Neuron (in vitro differentiated cells): ENCODE data around the gene ADCY4.

ENCODE experiments used
- H2AFZ ChIP-seq: one replicate; pipeline ENCODE4 v1.6.1; 2013; ENCODE audit warnings: low read depth, mild to moderate bottlenecking, inconsistent platforms, low read length, moderate library complexity
- H3K27me3 ChIP-seq: one replicate; pipeline ENCODE4 v1.6.1; 2013; ENCODE audit warnings: low read length; ENCODE audit not compliant: insufficient read depth
- H3K36me3 ChIP-seq: one replicate; pipeline ENCODE4 v1.6.1; 2013; ENCODE audit warnings: low read length; ENCODE audit not compliant: insufficient read depth
- H3K4me1 ChIP-seq: one replicate; pipeline ENCODE4 v1.6.1; 2013; ENCODE audit warnings: low read length; ENCODE audit not compliant: insufficient read depth
- H3K4me3 ChIP-seq: 2 replicates; pipeline ENCODE4 v1.5.1; 2013; ENCODE audit warnings: mild to moderate bottlenecking, low read length, moderate library complexity
- H3K9me3 ChIP-seq: one replicate; pipeline ENCODE4 v1.6.1; 2013; ENCODE audit warnings: low read length

ADCY4 gene

DNA sequence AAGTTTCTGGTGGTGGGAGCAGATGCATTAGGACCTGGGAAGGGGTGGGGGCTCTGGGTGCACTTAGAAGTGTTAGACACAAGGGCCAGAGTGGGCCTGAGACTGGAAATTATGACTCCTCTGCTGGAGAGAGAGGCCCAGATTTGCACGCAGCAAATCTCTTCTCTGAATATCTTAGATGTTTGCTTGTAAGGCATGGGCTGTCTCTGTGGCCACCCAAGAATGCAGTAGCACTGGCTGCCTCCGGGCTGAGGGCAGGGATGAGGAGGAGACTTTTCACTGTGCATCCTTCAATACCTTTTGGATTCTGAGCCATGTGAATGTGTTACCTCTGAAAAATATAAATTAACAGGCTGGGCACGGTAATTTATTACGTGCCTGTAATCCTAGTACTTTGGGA, 49.5 kb downstream of the ADCY4 start:
- Histone ChIP-seq H2AFZ (no peak overlapping the region), H3K4me3 (no peak overlapping the region), H3K9me3 (no peaks in the 10 kb centered on the region), H3K27me3 (no peaks in the 10 kb centered on the region), H3K4me1 (no peaks in the 10 kb centered on the region), H3K36me3 (peaks cover 9% of the 10 kb centered on the region)

DNA sequence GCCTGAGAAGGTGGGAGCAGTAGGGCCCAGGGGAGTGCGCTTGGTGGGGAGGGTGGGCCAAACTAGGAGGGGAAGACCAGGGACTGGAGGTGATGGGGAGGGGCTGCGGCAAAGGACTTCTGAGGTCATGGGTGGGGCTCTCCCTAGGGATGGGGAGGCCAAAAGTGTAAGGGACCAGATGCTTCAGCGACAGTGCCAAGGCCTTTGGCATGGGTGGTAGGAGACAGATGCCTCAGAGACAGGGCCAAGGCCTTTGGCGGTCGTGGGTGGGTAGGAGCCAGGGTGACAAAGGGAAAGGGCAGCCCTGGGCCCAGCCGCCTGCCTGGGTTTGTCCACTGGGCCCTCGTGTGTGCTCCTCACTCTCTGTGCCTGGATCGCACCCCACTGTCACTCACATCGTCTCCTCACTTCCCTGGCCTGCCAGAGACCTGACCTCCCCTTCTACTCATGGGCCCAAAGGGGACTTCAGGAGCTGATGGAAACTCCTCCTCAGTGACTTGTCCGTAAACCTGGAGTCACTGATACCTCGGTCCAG, 50.3 kb downstream of the ADCY4 start:
- Histone ChIP-seq H3K36me3 (peaks cover 3% of the 10 kb centered on the region), H3K4me1 (no peaks in the 10 kb centered on the region), H2AFZ (no peak overlapping the region), H3K4me3 (no peak overlapping the region), H3K27me3 (no peaks in the 10 kb centered on the region), H3K9me3 (no peaks in the 10 kb centered on the region)

DNA sequence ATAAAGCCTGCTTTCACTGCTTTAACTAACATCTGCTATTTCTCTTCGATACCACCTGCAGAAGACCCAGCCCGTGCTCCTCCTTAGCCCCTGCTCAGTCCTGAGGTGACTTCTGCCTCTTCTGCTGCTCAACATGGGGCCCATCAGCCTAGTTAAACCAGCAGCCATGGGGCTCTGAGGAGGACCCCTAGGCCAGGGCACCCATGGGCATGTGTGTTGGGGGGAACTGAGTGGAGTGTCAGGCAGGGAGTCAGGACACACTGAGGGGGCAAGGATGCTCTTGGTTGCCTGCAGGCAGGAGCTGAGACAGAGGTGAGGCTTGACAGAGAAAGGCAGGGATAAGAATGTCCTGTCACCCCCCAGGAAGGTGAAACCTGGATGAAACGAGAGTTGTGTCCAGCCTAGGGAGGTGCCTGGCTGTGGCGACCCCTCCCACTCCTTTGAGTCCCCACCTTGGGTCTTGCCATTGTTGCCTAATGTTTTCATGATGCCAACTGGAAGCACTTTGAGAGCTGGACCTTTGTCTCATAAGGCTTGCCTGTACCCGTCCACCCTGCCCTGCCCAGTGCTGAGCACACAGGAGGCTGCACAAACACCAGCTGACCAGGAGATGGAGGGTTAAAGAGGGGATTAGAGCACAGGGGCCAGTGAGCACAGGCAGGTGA, 50.9 kb downstream of the ADCY4 start:
- no peaks in the 10 kb centered on the region for H3K27me3 ChIP-seq
- H3K4me3 ChIP-seq, result no peak overlapping the region
- H2AFZ ChIP-seq, result no peak overlapping the region
- no peaks in the 10 kb centered on the region for H3K9me3 ChIP-seq
- no peaks in the 10 kb centered on the region for H3K4me1 ChIP-seq
- no peaks in the 10 kb centered on the region for H3K36me3 ChIP-seq

DNA sequence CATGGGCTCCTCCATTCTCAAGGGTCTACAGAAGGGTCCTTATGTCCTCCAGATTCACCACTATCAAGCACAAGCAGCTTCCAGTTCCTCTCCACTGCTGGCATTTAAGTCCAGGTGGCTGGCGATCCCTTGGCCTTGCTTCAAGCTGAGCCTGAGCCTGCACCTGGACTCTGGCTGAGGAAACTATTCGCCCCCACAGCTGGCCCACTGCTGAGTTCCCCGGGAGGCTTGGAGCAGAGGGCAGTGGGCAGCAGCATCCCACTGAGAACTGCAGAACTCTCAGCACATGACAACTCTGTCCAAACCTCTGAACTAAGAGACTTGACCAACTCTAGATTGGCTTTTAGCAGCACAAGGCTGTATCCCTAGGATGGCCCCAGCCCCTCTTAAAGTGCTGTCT, 52.1 kb downstream of the ADCY4 start:
- Histone ChIP-seq H3K27me3 (no peaks in the 10 kb centered on the region), H3K36me3 (no peaks in the 10 kb centered on the region), H3K9me3 (no peaks in the 10 kb centered on the region), H3K4me1 (no peaks in the 10 kb centered on the region), H3K4me3 (no peak overlapping the region), H2AFZ (no peak overlapping the region)

DNA sequence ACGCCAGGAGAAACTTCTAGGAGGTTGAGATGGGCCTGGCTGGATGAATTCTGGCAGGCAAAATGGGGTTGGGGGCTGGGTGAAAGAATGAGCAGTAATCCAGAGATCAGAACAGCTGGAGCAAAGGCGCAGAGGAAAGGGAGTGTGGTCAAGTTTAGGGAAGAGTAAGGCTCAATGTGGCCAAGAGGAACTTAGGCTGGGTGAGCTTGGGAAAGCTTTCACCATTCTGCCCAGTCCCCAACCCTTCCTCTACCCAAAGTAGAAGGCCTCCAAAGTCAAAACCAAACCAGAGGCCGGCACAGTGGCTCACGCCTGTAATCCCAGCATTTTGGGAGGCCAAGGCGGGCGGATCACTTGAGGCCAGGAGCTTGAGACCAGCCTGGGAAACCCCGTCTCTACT, 53.2 kb downstream of the ADCY4 start:
- no peaks in the 10 kb centered on the region for H3K9me3 ChIP-seq
- H3K36me3 ChIP-seq, result no peaks in the 10 kb centered on the region
- H2AFZ ChIP-seq, result no peak overlapping the region
- no peaks in the 10 kb centered on the region for H3K4me1 ChIP-seq
- H3K27me3 ChIP-seq, result no peaks in the 10 kb centered on the region
- no peak overlapping the region for H3K4me3 ChIP-seq

DNA sequence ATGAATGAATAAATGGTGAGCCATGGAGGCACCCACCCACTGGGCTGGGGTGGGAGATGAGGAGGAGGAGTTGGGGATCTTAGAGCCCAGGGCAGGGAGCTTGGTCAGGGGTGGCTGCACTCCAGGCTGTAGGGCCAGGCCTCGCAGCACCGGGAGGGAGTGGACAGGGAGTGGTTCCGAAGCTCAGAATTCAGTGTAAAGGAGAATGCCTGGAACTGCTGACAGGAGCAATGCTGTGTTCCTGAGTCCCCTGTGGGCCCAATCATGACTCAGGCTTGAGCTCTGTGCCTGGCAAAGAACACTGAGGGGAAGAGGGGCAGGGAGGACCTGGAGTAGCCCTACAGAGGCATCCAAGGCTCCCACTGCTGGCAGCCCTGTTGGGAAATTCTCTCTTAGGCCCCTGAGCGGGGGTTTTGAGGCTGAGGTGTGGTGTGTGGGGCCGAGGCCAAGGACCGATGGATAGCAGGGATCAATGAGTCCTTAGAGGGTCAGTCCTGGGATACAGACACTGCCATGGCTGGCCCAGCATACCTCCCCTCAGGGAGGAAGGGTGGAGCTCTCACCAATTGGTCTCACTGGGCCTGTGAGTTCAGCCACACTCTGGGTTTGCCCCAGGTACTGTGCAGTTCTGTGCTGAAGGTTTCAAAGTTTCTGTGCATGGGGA, 53.9 kb downstream of the ADCY4 start:
- H3K36me3 ChIP-seq, result no peaks in the 10 kb centered on the region
- no peak overlapping the region for H2AFZ ChIP-seq
- no peaks in the 10 kb centered on the region for H3K4me1 ChIP-seq
- no peaks in the 10 kb centered on the region for H3K27me3 ChIP-seq
- H3K9me3 ChIP-seq, result no peaks in the 10 kb centered on the region
- H3K4me3 ChIP-seq, result no peak overlapping the region

DNA sequence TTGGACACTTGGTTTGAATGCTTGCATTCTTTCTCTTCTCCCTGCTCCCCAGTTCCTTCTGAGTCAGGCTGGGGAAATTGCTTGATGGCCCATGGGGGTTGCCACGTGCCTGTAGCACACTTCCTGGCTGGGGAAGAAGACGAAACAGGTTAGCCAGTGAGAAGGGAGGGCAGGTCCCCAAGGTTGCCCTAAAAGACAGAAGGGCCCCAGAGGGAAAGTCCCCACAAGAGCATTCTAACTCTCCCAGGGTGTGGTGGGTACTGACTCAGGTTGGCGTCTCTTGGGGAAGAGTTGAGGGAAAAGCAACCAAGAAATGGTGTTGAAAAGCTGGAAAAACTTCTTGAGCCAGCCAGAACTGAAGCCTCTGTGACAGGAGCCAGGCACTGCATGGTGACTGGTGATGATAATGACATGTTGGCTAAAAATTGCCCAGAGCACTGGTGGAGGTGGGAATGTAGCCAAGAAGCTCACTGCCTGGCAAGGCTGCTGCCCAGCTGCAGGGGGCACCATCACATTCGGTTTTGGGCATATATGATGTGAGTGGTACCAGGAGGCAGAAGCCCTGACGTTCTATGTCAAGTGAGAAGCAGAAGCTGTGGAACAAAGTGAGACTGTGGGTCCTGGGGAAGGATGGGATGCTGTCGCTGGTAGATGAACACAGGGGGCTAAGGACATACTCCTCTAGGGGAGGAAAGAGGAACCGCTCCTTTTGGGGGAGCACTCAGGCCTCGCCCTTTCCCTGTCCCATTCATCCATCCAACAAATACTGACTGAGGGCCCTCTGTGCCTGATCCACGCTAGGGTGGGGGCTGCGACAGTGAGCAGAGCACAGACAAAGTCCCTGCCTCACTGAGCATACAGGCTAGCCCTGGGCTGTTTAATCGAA, 55.3 kb downstream of the ADCY4 start:
- no peak overlapping the region for H3K4me3 ChIP-seq
- H3K9me3 ChIP-seq, result no peaks in the 10 kb centered on the region
- H3K27me3 ChIP-seq, result no peaks in the 10 kb centered on the region
- no peaks in the 10 kb centered on the region for H3K4me1 ChIP-seq
- H2AFZ ChIP-seq, result no peak overlapping the region
- H3K36me3 ChIP-seq, result no peaks in the 10 kb centered on the region

DNA sequence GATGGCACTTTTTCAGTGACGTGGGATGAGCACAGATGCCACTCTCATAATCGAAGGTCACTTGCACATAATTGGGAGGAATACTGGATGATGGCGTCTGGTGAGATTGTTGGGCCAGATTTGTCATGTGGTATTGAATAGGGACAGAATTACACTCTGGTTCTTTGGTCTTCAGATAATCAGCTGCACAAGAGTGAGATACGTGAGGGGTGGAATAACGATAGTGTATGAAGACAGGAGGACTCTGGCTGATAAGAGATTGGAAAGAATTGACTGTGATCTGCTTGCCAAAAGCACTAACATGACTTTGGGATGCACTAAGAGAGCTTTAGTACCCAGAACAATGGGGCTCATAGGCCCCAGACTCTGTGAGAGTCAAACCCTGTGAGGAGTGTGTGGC, 56.4 kb downstream of the ADCY4 start:
- Histone ChIP-seq H3K27me3 (no peaks in the 10 kb centered on the region), H2AFZ (no peak overlapping the region), H3K36me3 (no peaks in the 10 kb centered on the region), H3K9me3 (no peaks in the 10 kb centered on the region), H3K4me1 (no peaks in the 10 kb centered on the region), H3K4me3 (no peak overlapping the region)

DNA sequence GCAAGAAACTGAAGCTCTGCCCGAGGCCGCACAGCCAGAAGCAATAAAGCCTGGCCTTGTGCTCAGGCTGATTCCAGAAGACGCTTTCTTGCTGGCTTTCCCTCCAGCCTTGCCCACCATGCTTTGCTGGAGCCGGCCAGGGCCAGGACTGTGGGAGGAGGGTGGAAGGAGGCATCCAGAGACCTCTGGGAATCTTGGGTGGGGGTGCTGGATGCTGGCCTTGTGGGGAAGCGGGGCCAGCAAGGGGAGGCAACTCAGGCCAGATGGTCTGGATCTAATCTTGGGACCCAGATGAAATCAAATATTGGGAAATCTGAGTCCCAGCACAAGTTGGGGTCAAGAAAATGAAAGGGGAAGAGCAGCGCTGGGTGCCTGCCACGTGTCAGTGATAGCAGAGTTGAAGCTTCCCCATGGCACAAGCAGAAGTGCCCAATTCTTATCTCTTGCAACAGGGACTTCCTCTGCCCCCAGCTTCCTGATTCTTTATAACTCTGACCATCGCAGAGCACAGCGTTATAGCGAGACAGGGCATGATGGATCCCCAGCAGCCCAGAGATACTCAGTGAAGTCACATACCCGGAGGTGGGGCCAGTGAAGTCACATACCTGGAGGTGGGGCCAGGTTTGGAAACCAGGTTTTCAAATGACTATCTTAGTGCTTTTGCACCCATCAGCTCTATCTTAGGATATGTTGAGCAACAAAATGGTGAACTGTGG, 57.1 kb downstream of the ADCY4 start:
- Histone ChIP-seq H3K9me3 (no peaks in the 10 kb centered on the region), H2AFZ (no peak overlapping the region), H3K4me1 (no peaks in the 10 kb centered on the region), H3K4me3 (no peak overlapping the region), H3K36me3 (no peaks in the 10 kb centered on the region), H3K27me3 (no peaks in the 10 kb centered on the region)

DNA sequence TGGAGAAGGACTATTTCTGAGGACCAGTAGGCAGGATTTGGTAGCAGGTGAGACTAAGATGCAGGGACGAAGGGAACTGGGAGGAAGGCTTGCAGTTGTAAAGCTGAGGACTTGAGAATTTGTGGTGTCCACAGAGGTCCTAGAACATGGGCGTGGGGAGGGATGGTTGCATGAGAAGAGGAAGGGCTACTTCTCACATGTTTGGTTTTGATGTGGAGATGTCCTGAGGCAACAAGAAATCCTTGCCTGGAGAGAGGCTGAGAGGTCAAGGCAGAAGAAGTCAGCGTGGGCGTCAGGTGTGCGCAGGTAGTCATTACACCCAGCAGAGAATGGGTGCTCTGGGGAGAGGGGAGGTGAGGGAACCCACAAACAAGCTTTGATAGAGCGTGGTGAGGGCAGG, 57.8 kb downstream of the ADCY4 start:
- peaks cover under 1% of the 10 kb centered on the region for H3K4me1 ChIP-seq
- no peak overlapping the region for H3K4me3 ChIP-seq
- H3K9me3 ChIP-seq, result no peaks in the 10 kb centered on the region
- no peaks in the 10 kb centered on the region for H3K36me3 ChIP-seq
- no peak overlapping the region for H2AFZ ChIP-seq
- H3K27me3 ChIP-seq, result no peaks in the 10 kb centered on the region

DNA sequence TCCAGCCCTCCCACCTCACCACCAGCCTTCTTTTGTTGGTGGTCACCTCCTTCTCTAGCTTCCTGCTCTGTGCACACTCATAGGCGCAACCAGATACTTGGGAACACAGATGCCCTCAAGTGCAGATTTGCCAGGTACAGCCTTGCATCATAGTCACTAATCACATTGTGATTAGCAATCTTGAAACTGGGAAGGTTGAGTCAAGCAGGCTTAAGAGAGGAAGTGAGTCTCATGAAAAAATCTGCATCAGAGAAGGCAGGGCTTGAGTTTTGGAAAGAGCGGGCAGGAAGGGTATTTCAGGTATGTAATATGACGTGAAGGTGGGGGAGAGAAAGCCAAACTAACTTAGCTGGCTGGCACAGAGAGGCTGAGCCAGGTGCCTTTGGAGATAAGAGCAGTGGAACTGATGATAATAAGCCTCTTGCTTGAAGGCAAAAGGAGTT, 60.7 kb downstream of the ADCY4 start:
- H3K4me1 ChIP-seq, result peaks cover 9% of the 10 kb centered on the region
- no peaks in the 10 kb centered on the region for H3K36me3 ChIP-seq
- no peak overlapping the region for H2AFZ ChIP-seq
- no peaks in the 10 kb centered on the region for H3K9me3 ChIP-seq
- H3K27me3 ChIP-seq, result no peaks in the 10 kb centered on the region
- no peak overlapping the region for H3K4me3 ChIP-seq

DNA sequence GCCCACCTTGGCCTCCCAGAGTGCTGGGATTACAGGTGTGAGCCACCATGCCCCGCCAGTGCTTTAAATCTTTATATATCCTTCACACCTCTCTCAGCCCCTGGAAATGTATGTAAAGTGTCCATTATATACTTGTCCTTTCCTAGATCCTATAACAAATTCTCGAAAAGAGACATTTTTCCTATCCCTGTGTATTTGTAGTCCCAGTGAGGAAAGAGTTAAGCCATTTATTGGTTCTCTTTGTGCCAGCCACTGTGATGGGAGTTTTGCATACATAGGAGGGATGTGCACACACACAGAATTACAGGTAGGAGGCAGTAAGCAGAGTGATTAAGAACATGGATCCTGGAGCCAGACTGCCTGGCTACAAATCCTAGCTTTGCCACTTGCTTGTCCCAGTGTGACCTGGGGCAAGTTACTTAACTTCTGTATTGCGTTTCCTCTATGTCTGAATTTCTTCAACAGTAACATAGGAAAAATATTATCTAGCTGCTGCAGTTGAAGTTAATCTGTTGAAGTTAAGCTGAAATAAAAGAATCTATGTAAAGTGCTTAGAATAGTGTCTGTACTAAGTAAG, 61.4 kb downstream of the ADCY4 start:
- Histone ChIP-seq H3K4me3 (no peak overlapping the region), H3K27me3 (no peaks in the 10 kb centered on the region), H3K4me1 (peaks cover 9% of the 10 kb centered on the region), H2AFZ (no peak overlapping the region), H3K9me3 (no peaks in the 10 kb centered on the region), H3K36me3 (no peaks in the 10 kb centered on the region)
